Ureter (tissue), 1 donor: Measurements from ENCODE around the gene ERVH48-1. TPM values are rescaled to one million over a fixed set of nuclear protein-coding genes. Genes with fewer than 3 reads are reported as not detected.
"Not testable (repeated sequence)": the region's sequence is repeated elsewhere in the genome, so short reads cannot be mapped to it uniquely, and the experiment has no call there.

ENCODE experiments used
- DNase-seq: peaks from one replicate; pipeline ENCODE4 v3.0.0-alpha.2; 2020; ENCODE audit warnings: low spot score
- total RNA-seq: library from RNA; stranded (reverse); gene quantifications from one replicate; pipeline ENCODE4 v1.2.4, GENCODE V29; 2023
- donor health status: DM: yes; HTN: yes; CAD: no.

ERVH48-1 gene
- total RNA-seq, 1 donor from 2014 or later, result not detected

DNA sequence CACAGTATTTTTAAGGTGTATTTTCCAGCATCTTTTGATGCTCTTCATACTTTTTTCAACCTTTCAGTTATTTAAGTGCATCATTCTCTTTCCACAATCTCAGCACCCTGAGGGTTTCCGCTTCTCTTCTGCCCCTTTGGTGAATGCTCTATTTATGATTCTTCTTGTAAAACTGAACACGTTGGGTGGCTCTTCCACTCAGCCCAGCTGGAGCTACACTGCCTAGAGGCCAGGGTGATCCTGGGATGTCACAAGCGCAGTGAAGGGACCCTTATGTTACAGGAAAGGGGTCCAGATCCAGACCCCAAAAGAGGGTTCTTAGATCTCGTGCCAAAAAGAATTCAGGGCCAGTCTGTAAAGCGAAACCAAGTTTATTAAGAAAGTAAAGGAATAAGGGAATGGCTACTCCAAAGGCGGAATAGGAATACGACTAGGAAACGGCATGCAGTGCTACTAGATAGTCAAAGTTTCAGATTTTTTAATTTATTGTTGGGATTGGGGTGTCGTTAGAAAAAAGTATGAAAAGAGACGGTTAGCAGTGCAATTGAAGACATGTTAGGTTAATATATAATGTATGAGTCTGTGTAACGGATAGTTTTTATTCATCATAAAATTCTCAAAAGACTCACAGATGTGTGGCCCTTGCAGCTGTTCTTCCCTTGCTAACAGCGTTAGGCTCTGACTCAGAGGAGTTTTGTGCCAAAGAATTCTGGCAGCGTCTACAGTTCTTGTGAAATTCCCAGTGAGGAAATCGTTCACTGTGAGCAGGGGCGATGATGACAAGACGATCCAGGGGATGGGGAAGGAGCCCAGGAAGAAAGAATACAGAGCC is 14.4 kb upstream of the ERVH48-1 start:
- DNase-seq, result peak; percentile 88

- not testable (repeated sequence) for DNase-seq
Measured at GRCh38 chr21:42938606-42938995, 13.2 kb upstream of the ERVH48-1 start.

GRCh38 chr21:42937960-42938605 is 12.7 kb upstream of the ERVH48-1 start:
- no peak for DNase-seq

- not testable (repeated sequence) for DNase-seq
Measured at GRCh38 chr21:42937034-42937940, 11.9 kb upstream of the ERVH48-1 start.

GRCh38 chr21:42936360-42936759 is 10.9 kb upstream of the ERVH48-1 start:
- DNase-seq, result not testable (repeated sequence)

DNA sequence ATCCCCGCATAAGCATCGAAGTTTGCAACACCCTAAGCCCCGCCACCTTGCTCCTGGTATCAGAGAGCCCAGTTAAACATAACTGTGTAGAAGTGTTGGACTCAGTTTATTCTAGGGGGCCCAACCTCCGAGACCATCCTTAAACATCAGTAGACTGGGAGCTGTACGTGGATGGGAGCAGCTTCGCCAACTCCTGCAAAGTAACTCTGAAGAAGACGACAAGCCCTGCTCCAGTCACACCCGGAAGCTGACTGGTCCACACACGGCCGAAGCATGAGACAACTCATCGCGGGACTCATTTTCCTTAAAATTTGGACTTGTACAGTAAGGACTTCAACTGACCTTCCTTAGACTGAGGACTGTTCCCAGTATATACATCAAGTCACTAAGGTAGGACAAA is 8.5 kb upstream of the ERVH48-1 start:
- not testable (repeated sequence) for DNase-seq

GRCh38 chr21:42933137-42933970 is 7.9 kb upstream of the ERVH48-1 start:
- not testable (repeated sequence) for DNase-seq

DNA sequence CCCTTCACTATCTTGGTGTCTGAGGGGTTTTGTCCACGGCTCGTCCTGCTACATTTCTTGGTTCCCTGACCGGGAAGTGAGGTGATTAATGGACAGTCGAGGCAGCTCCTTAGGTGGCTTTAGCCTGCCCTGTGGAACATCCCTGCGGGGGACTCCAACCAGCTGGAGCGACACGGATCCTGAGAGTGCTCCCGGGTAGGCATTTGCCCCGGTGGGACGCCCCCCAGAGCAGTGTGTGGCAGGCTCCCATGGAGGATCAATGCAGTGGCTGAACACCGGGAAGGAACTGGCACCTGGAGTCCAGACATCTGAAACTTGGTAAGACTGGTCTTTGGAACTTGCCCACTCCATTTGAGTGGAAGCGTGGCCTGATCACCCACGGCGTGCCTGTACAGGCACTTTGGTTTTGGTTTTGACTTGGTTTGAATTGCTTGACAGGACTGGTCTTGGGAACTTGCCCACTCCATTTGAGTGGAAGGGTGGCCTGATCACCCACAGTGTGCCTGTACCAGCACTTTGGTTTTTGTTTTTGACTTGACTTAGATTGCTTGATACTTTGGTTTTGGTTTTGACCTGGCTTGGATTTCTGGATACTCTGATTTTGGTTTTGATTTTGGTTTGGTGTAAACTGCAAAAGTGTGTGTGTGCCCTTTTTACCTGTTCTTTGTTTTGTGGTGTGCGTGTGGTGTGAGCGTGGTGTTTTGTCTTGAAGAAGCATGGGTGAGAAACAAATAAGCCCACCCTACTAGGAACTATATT is 7.1 kb upstream of the ERVH48-1 start:
- DNase-seq, result not testable (repeated sequence)

DNA sequence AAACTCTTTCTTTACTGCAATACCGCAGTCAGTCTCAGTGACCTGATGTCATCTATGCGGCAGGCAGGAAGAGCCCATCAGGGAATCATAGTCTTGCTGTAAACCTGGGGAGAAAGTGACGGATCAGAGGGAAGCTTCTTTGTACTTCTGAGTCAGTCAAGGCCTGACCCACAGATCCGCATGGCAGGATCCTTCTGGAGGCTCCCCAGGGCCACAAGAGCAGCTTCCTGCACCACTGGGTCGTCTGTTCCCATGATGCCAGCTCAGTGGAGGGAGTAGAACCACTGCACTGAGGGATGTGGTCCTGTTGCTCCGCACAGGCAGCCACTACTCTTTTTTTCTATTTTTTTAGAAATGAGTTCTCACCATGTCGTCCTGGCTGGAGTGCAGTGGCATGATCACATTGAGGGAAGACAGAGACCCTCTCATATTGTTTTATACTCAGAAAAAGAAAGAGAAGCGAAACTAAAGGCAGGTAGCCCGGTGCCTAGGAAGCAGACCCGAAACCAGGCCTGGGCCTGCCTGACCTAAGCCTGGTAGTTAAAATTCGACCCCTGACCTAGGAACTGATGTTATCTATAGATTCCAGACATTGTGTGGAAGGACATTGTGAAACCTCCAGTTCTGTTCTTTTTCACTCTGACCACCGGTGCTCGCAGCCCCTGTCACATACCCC is 6.3 kb upstream of the ERVH48-1 start:
- no peak for DNase-seq

DNA sequence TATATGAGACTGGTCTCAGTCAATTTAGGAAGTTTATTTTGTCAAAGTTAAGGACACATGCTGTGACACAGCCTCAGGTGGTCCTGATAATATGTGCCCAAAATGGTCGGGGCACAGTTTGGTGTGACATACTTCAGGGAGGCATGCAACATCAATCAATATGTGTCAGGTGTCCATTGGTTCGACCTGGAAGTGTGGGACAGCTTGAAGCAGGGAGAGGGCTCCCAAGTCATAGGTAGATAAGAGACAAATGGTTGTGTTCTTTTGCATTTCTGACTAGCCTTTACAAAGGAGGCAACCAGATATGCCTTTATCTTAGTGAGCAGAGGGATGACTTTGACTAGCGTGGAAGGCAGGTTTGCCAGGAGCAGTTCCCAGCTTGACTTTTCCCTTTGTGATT is 4.5 kb upstream of the ERVH48-1 start:
- no peak for DNase-seq

DNA sequence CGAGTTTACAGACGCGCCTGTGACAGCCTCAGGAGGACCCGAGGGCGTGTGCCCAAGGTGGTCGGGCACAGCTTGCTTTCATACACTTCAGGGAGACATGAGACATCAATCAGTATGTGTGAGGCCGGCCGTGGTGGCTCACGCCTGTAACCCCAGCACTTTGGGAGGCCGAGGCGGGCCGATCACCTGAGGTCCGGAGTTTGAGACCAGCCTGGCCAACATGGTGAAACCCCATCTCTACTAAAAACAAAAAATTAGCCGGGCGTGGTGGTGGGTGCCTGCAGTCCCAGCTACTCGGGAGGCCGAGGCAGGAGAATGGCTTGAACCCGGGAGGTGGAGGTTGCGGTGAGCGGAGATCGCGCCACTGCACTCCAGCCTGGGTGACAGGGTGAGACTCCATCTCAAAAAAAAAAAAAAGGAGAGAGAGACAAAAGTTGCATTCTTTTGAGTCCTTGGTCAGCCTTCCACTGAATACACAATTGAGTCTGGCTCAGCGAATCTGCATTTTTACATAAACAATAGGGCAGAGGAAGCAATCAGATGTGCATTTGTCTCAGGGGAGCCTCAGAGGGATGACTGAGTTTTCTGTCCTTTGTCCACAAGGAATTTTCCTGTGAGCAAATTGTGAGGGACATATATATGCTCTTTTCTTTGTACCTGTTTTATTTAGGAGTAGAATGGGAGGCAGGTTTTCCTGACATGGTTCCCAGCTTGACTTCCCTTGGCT is 2.2 kb upstream of the ERVH48-1 start:
- DNase-seq, result not testable (repeated sequence)

- no peak for DNase-seq
Measured at GRCh38 chr21:42924433-42924751, 1.0 kb downstream of the ERVH48-1 start.

GRCh38 chr21:42923553-42924432 is 1.6 kb downstream of the ERVH48-1 start:
- peak; percentile 88 for DNase-seq

DNA sequence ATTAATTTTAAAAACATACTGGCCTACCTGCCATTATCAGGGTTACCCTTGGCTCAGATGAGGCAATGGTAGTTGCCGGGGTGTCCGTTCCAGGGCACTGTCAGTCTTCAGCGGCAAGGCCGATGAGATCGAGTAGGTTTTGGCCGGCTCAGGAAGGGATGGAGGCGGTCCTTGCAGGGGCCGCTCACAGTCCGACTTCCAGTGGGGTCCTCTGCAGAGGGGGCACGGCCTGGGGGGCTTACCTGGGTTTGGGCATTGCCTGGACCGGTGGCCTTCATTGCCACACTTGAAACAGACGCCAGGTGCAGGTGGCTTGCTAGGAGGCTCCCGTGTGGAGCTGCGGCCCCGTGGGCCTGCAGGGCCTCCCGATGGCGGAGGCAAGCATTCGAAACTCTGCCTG is 2.5 kb downstream of the ERVH48-1 start:
- no peak for DNase-seq

DNA sequence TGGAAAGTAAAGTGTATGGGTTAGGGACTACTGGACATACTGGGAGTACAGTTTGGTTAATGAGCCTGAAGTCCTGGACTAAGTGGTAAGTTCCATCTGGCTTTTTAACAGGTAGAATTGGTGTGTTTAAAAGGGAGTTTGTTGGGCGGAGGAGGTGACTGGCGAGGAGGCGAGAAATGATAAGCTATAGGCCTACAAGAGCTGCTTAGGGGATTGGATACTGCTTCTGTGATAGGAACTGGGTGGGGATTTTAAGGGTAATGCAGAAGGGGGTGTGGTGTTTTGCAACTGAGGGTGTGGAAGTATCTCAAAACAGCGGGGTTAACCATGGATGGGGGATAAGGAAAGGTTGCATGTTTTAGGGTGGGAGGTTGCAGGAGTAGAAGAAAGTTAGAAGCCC is 3.5 kb downstream of the ERVH48-1 start:
- no peak for DNase-seq

DNA sequence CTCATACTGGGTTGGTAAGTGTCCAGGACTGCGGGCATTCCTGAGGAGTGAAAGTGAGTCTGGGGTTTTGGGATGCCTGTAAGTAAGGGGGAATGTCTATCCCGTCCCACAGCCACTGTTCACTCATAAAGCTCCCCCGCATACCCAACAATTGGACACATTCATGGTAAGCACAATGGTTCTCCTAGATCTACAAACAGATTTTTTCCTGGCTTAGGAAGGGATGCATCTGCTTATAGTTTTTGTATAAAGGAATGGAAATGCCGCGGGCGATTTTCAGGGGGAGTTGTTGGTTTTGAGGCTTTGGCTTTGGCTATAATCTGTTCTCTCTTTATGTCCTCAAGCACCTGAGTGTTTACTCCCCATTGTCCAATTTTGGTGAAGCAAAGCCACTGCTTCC is 7.1 kb downstream of the ERVH48-1 start:
- DNase-seq, result no peak

- DNase-seq, result no peak
Measured at GRCh38 chr21:42913476-42913875, 12.0 kb downstream of the ERVH48-1 start.

- DNase-seq, result not testable (repeated sequence)
Measured at GRCh38 chr21:42911920-42912319, 13.5 kb downstream of the ERVH48-1 start.
